Large intestine (tissue), 3 donors: ENCODE data around the gene TEAD1. TPM values are rescaled to one million over a fixed set of nuclear protein-coding genes. Genes with fewer than 3 reads are reported as not detected.

ENCODE experiments used
- DNase-seq, 2 donors: peaks; one replicate each; pipeline versions ENCODE4 v3.0.0 to v3.0.0-alpha.2; 2013
- H3K27ac ChIP-seq: one replicate; pipeline ENCODE4 v1.5.1; 2013; ENCODE audit warnings: low read length
- H3K27me3 ChIP-seq: 2 replicates; pipeline ENCODE4 v1.6.1; 2013; ENCODE audit warnings: low read length; ENCODE audit not compliant: control insufficient read depth, insufficient read depth
- H3K36me3 ChIP-seq: 2 replicates; pipeline ENCODE4 v1.6.1; 2013; ENCODE audit warnings: low read length; ENCODE audit not compliant: control insufficient read depth, insufficient read depth
- H3K4me1 ChIP-seq: one replicate; pipeline ENCODE4 v1.6.1; 2013; ENCODE audit warnings: low read length; ENCODE audit not compliant: control insufficient read depth, insufficient read depth
- H3K4me3 ChIP-seq: one replicate; pipeline ENCODE4 v1.5.1; 2013; ENCODE audit warnings: low read length
- H3K9me3 ChIP-seq: one replicate; pipeline ENCODE4 v1.6.1; 2013; ENCODE audit warnings: mild to moderate bottlenecking, low read depth, low read length, moderate library complexity; ENCODE audit not compliant: control insufficient read depth
- WGBS: methylation state at CpG from one replicate; pipeline ENCODE4 v1.1.5; 2013; ENCODE audit warnings: low lambda C conversion rate; ENCODE audit not compliant: insufficient coverage; 5-methylcytosine and 5-hydroxymethylcytosine counted together
- polyA plus RNA-seq: library from polyadenylated mRNA; unstranded; fragments of 120-200 nt; gene quantifications from one replicate; pipeline ENCODE4 v1.2.1, GENCODE V29; 2013

TEAD1 gene
- polyA plus RNA-seq, 1 donor, result 38.7 TPM

- no peak overlapping the region for H3K27ac ChIP-seq
- WGBS, result 50% methylated on average over 2 of the region's 3 CpGs
These were observed 95.7 kb downstream of the TEAD1 start for GRCh38 chr11:12769834-12770345.

GRCh38 chr11:12770435-12770834 is 96.2 kb downstream of the TEAD1 start:
- no CpG with 5 or more reads among the region's 1 CpG for WGBS
- no peak overlapping the region for H3K27ac ChIP-seq

More at GRCh38 chr11:12769834-12770345, 95.7 kb downstream of the TEAD1 start:
- DNase-seq, result no peak
- Histone ChIP-seq H3K27me3 (no peaks in the 10 kb centered on the region), H3K36me3 (peaks cover 20% of the 10 kb centered on the region), H3K9me3 (no peaks in the 10 kb centered on the region), H3K4me1 (peaks cover 4% of the 10 kb centered on the region), H3K4me3 (no peak overlapping the region)

DNA sequence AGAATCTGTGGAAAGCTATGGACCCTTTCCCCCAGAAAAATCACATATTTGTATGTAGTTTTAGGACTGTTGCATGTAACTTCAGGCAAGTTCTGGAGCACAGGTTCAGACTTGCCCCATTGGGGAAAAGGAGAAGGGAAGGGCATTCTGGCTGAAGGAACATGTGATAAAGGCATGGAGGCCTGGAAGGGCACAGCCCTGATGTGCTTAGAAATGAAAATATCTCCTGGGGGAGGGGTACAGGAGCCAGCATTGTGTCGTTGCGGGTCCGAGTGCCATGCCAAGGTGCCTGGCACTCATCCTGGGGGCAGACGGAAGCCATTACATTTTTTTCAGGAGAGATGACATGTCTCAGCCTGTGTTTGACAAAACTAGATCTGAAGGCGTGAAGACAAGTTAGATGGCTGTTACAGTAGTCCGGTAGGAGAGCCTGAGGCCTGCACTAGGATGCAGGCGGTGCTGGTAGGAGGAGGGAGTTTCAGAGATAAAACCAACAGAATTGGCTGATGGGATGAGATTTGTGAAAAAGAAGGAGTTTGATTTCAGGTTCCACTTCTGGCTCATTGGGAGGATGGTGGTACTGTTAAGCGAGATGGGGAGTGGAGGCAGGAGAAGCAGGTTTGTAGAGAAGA is 96.9 kb downstream of the TEAD1 start:
- WGBS, result 100% methylated on average over 2 of the region's 8 CpGs
- no peaks in the 10 kb centered on the region for H3K4me1 ChIP-seq
- no peak overlapping the region for H3K27ac ChIP-seq

More at GRCh38 chr11:12770435-12770834, 96.2 kb downstream of the TEAD1 start:
- Histone ChIP-seq H3K27me3 (no peaks in the 10 kb centered on the region), H3K4me3 (no peak overlapping the region), H3K4me1 (peaks cover 4% of the 10 kb centered on the region), H3K9me3 (no peaks in the 10 kb centered on the region), H3K36me3 (peaks cover 17% of the 10 kb centered on the region)
- no peak for DNase-seq

GRCh38 chr11:12771875-12772274 is 97.7 kb downstream of the TEAD1 start:
- 80% methylated on average over 1 of the region's 2 CpGs for WGBS
- Histone ChIP-seq H3K27me3 (no peaks in the 10 kb centered on the region), H3K36me3 (peaks cover 10% of the 10 kb centered on the region), H3K4me1 (no peaks in the 10 kb centered on the region), H3K4me3 (no peak overlapping the region), H3K9me3 (no peaks in the 10 kb centered on the region), H3K27ac (no peak overlapping the region)
- DNase-seq, result no peak

More for the DNA sequence above, 96.9 kb downstream of the TEAD1 start:
- H3K36me3 ChIP-seq, result peaks cover 14% of the 10 kb centered on the region
- no peak overlapping the region for H3K4me3 ChIP-seq
- DNase-seq, result no peak
- no peaks in the 10 kb centered on the region for H3K27me3 ChIP-seq
- no peaks in the 10 kb centered on the region for H3K9me3 ChIP-seq

GRCh38 chr11:12772324-12772723 is 98.1 kb downstream of the TEAD1 start:
- H3K36me3 ChIP-seq, result peaks cover 7% of the 10 kb centered on the region
- no peak overlapping the region for H3K4me3 ChIP-seq
- DNase-seq, result no peak
- no peaks in the 10 kb centered on the region for H3K27me3 ChIP-seq
- H3K27ac ChIP-seq, result no peak overlapping the region
- H3K4me1 ChIP-seq, result no peaks in the 10 kb centered on the region
- WGBS, result no CpG with 5 or more reads among the region's 1 CpG
- no peaks in the 10 kb centered on the region for H3K9me3 ChIP-seq

- no peaks in the 10 kb centered on the region for H3K27me3 ChIP-seq
- no peaks in the 10 kb centered on the region for H3K4me1 ChIP-seq
- 100% methylated on average over 1 of the region's 2 CpGs for WGBS
- H3K9me3 ChIP-seq, result no peaks in the 10 kb centered on the region
- no peak overlapping the region for H3K4me3 ChIP-seq
- no peak overlapping the region for H3K27ac ChIP-seq
- peaks cover 6% of the 10 kb centered on the region for H3K36me3 ChIP-seq
- no peak for DNase-seq
These were observed 99.4 kb downstream of the TEAD1 start for GRCh38 chr11:12773591-12773990.

DNA sequence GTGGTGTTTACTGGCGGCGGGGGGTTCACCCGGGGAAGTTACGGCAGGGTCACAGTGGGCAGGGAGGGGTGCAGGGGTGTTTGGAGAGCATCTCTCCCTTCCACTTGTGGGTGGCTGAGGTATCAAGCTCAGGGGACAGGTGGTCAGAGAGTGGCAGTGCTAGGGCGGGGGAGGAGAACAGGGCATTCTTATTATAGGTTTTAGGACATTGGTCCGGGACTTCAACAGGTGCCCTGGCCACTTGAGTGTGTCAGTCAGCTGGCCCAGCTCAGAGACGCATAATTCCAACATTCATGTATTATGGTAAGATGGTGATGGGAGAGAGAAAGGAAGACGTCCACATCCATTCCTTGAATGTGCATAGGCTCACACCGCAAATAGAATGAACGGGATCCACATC is 101.7 kb downstream of the TEAD1 start:
- no peak overlapping the region for H3K4me3 ChIP-seq
- H3K9me3 ChIP-seq, result no peaks in the 10 kb centered on the region
- WGBS, result 83% methylated on average over 1 of the region's 10 CpGs
- no peak overlapping the region for H3K27ac ChIP-seq
- no peaks in the 10 kb centered on the region for H3K4me1 ChIP-seq
- H3K27me3 ChIP-seq, result no peaks in the 10 kb centered on the region
- no peak for DNase-seq
- H3K36me3 ChIP-seq, result peaks cover 2% of the 10 kb centered on the region

DNA sequence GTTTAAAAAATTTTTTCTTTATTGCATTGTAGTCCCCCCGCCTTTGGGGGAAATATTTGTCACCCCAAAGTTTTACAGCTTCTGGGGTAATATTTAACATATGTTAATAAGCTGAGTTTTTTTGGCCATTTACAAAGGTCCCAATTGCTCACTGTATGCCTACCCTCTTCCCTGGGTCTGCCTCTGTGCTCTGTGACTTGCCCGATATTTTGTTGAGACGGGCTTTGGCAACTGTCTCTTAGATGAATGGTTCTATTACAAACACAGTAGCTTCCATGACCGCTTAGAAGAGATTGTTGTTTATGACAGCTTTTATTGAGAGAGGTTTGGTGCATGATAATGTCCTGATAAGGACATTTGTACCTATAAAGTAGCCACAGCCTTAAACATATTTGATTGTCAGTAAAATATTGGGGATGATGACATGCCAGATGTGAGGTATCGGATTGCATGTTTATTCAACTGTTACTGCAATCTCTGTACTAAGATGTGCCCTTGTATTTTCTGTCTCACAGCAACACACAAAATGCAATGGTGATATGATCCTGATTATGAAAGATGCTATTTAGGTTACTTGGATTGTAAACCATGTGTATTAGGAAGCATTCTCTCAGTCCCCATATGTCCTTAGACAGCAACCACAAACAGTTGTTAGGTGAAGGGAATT is 103.1 kb downstream of the TEAD1 start:
- Histone ChIP-seq H3K4me3 (no peak overlapping the region), H3K36me3 (peaks cover 2% of the 10 kb centered on the region), H3K9me3 (no peaks in the 10 kb centered on the region), H3K4me1 (no peaks in the 10 kb centered on the region), H3K27ac (no peak overlapping the region), H3K27me3 (no peaks in the 10 kb centered on the region)
- no CpG with 5 or more reads among the region's 5 CpGs for WGBS
- no peak for DNase-seq

GRCh38 chr11:12778240-12778905 is 104.2 kb downstream of the TEAD1 start:
- 71% methylated on average over 1 of the region's 2 CpGs for WGBS

GRCh38 chr11:12783765-12784164 is 109.5 kb downstream of the TEAD1 start:
- no CpG with 5 or more reads among the region's 2 CpGs for WGBS
- no peaks in the 10 kb centered on the region for H3K27me3 ChIP-seq
- H3K9me3 ChIP-seq, result no peaks in the 10 kb centered on the region
- H3K27ac ChIP-seq, result no peak overlapping the region
- no peak overlapping the region for H3K4me3 ChIP-seq
- H3K4me1 ChIP-seq, result no peaks in the 10 kb centered on the region
- H3K36me3 ChIP-seq, result no peaks in the 10 kb centered on the region
- no peak for DNase-seq

More at GRCh38 chr11:12778240-12778905, 104.2 kb downstream of the TEAD1 start:
- H3K27me3 ChIP-seq, result no peaks in the 10 kb centered on the region
- H3K4me3 ChIP-seq, result no peak overlapping the region
- no peaks in the 10 kb centered on the region for H3K4me1 ChIP-seq
- DNase-seq, result no peak
- no peaks in the 10 kb centered on the region for H3K9me3 ChIP-seq
- no peaks in the 10 kb centered on the region for H3K36me3 ChIP-seq
- H3K27ac ChIP-seq, result no peak overlapping the region
